ENCODE results near the gene GCK.

Gene GCK

GRCh38 chr7:44220358-44221112, 31.3 kb upstream of the GCK start:
- no peak for DNase-seq (ENCODE audit: low read depth, low spot score)
- ChIA-PET CTCF (interaction anchor here (1.2 to 1.3 kb wide), 2 partner anchors 21 to 255 kb away, joined by 3 to 4 read pairs; no protein-coding TSS in a partner anchor), POLR2A (no interaction called here)

GRCh38 chr7:44220046-44220357, 30.8 kb upstream of the GCK start:
- TF ChIP-seq, protein P1, sequence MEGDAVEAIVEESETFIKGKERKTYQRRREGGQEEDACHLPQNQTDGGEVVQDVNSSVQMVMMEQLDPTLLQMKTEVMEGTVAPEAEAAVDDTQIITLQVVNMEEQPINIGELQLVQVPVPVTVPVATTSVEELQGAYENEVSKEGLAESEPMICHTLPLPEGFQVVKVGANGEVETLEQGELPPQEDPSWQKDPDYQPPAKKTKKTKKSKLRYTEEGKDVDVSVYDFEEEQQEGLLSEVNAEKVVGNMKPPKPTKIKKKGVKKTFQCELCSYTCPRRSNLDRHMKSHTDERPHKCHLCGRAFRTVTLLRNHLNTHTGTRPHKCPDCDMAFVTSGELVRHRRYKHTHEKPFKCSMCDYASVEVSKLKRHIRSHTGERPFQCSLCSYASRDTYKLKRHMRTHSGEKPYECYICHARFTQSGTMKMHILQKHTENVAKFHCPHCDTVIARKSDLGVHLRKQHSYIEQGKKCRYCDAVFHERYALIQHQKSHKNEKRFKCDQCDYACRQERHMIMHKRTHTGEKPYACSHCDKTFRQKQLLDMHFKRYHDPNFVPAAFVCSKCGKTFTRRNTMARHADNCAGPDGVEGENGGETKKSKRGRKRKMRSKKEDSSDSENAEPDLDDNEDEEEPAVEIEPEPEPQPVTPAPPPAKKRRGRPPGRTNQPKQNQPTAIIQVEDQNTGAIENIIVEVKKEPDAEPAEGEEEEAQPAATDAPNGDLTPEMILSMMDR (IDR thresholded peaks at IDR 0.05; ENCODE audit: insufficient read depth, low read length, missing control alignments): no peak
- ChIA-PET POLR2A (no interaction called here), CTCF (no interaction called here)
- no peak for DNase-seq (ENCODE audit: low read depth, low spot score)
- H3K4me3 ChIP-seq (ENCODE audit: low read depth, low read length): no peak overlapping the region

More at GRCh38 chr7:44220358-44221112, 31.3 kb upstream of the GCK start:
- TF ChIP-seq, protein P1 (IDR thresholded peaks at IDR 0.05; ENCODE audit: insufficient read depth, low read length, missing control alignments): no peak
- H3K4me3 ChIP-seq (ENCODE audit: low read depth, low read length): no peak overlapping the region

- DNase-seq (ENCODE audit: low read depth, low spot score): no peak
- ChIA-PET CTCF (interaction anchor here (0.7 to 2.8 kb wide), 3 partner anchors 14 to 21 kb away, joined by 3 to 10 read pairs (median 3); no protein-coding TSS in a partner anchor), POLR2A (no interaction called here)
These were observed 30.3 kb upstream of the GCK start for GRCh38 chr7:44219371-44220045.

DNA sequence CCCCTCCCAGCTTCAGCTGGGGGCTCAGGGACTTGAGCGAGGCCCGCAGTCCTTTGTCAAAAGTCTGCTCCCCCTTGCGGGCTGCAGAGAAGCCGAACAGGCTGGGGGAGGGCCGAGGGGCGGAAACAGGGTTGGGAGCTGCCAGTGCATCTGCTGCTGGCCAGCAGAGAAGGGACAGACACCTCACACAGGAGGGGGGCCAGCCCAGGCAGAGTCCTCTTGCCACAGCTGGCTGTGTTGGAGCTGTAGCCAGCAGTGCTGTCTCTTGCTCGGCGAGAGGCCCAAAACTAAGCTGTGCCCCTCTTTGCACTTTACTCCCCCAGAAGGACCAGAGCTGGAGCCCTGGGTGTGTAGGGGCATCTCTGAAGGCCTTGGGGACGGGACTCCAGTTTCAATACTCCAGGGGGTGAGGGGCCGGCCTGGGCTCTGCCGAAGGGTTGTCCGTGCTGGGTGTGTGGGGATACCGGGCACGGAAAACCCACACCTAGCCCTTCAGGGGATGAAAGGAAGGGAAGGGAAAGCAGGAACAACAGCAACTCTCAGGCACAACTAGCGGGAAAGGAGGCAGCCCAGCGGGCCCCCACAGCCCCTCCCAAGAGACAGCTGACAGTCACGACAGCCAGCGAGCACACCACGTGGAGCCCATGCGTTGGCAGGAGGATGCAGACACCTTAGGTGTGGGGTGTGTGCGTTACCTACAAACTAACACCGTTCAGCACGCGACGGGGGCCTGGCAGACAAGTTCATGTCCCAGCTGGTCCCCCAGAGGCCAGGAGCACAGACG, 29.4 kb upstream of the GCK start:
- no peak for DNase-seq (ENCODE audit: low read depth, low spot score)
- POLR2A ChIA-PET: no interaction called here
- CTCF ChIA-PET: interaction anchor here (0.7 to 2.8 kb wide), 4 partner anchors 14 to 345 kb away, joined by 3 to 10 read pairs (median 3); no protein-coding TSS in a partner anchor
- TF ChIP-seq, protein P1 (IDR thresholded peaks at IDR 0.05; ENCODE audit: insufficient read depth, low read length, missing control alignments): peak; percentile 10
- H3K4me3 ChIP-seq (ENCODE audit: low read depth, low read length): no peak overlapping the region

More at GRCh38 chr7:44219371-44220045, 30.3 kb upstream of the GCK start:
- H3K4me3 ChIP-seq (ENCODE audit: low read depth, low read length): no peak overlapping the region
- TF ChIP-seq, protein P1 (IDR thresholded peaks at IDR 0.05; ENCODE audit: insufficient read depth, low read length, missing control alignments): no peak

GRCh38 chr7:44217852-44218402, 28.7 kb upstream of the GCK start:
- TF ChIP-seq, protein P1 (IDR thresholded peaks at IDR 0.05; ENCODE audit: insufficient read depth, low read length, missing control alignments): no peak
- CTCF ChIA-PET: interaction anchor here (0.7 to 2.8 kb wide), 2 partner anchors 16 to 346 kb away, joined by 3 to 10 read pairs; no protein-coding TSS in a partner anchor
- H3K4me3 ChIP-seq (ENCODE audit: low read depth, low read length): no peak overlapping the region
- POLR2A ChIA-PET: no interaction called here
- DNase-seq (ENCODE audit: low read depth, low spot score): no peak
